ENCODE results near the gene ADSL.
"Not testable (repeated sequence)": the region's sequence is repeated elsewhere in the genome, so short reads cannot be mapped to it uniquely, and the experiment has no call there.

The ADSL gene

GRCh38 chr22:40346185-40347118 is at the start of gene ADSL:
ADSL (plus strand) TSS chr22:40346500; CDS start chr22:40346559, 59 bp downstream.
- peak; percentile 89 to 92 for DNase-seq

- no peak for DNase-seq
Observed at GRCh38 chr22:40300316-40300715, 46.0 kb upstream of the ADSL start.

GRCh38 chr22:40300884-40301672 is 45.2 kb upstream of the ADSL start:
- DNase-seq, result no peak

- peak; percentile 26 to 44 for DNase-seq
Observed at GRCh38 chr22:40302149-40302548, 44.2 kb upstream of the ADSL start.

- DNase-seq, result no peak
Observed at GRCh38 chr22:40305625-40306024, 40.7 kb upstream of the ADSL start.

GRCh38 chr22:40308999-40309573 is 37.2 kb upstream of the ADSL start:
- DNase-seq, result no peak

GRCh38 chr22:40309631-40310030 is 36.7 kb upstream of the ADSL start:
- no peak for DNase-seq

- no peak for DNase-seq
Observed at GRCh38 chr22:40310081-40310767, 36.1 kb upstream of the ADSL start.

- no peak for DNase-seq
Observed at GRCh38 chr22:40310768-40311120, 35.6 kb upstream of the ADSL start.

- not testable (repeated sequence) for DNase-seq
Observed at GRCh38 chr22:40311646-40312045, 34.7 kb upstream of the ADSL start.

- no peak for DNase-seq
Observed at GRCh38 chr22:40312050-40312449, 34.2 kb upstream of the ADSL start.

- no peak for DNase-seq
Observed at GRCh38 chr22:40313007-40313406, 33.3 kb upstream of the ADSL start.

GRCh38 chr22:40314041-40314440 is 32.3 kb upstream of the ADSL start:
- DNase-seq, result no peak

GRCh38 chr22:40320687-40321086 is 25.6 kb upstream of the ADSL start:
- DNase-seq, result no peak

- DNase-seq, result no peak
Observed at GRCh38 chr22:40322021-40322420, 24.3 kb upstream of the ADSL start.

GRCh38 chr22:40322818-40323447 is 23.4 kb upstream of the ADSL start:
- DNase-seq, result no peak

- no peak for DNase-seq
Observed at GRCh38 chr22:40323681-40324171, 22.6 kb upstream of the ADSL start.

- peak; percentile 38 to 47 for DNase-seq
Observed at GRCh38 chr22:40324468-40325305, 21.6 kb upstream of the ADSL start.

- peak; percentile 66 to 77 for DNase-seq
Observed at GRCh38 chr22:40325315-40325714, 21.0 kb upstream of the ADSL start.

- DNase-seq, result no peak
Observed at GRCh38 chr22:40326905-40327735, 19.2 kb upstream of the ADSL start.
